ENCODE measurements around the gene MYO7A. TPM values are rescaled to one million over a fixed set of nuclear protein-coding genes. Genes with fewer than 3 reads are reported as not detected.

MYO7A gene
- total RNA-seq, 4 donors from 2014 or later, result 0.15 to 4.0 (median 1.2) TPM

GRCh38 chr11:77213589-77214428 lies 85.8 kb downstream of the MYO7A start:
- no peaks in the 10 kb centered on the region for H3K27me3 ChIP-seq
- no peak for DNase-seq
- H3K9me3 ChIP-seq, result no peaks in the 10 kb centered on the region
- intact Hi-C loops (cut with DNase I), result no loop called here
- no peaks in the 10 kb centered on the region for H3K4me1 ChIP-seq
- no peaks in the 10 kb centered on the region for H3K36me3 ChIP-seq
- 91 to 97% methylated on average over 10 to 11 of the region's 18 CpGs for WGBS, 2 donors
- TF ChIP-seq POLR2A (IDR thresholded peaks at IDR 0.05) (no peak), CTCF (IDR thresholded peaks at IDR 0.05) (no peak)
- no peak overlapping the region for H3K4me3 ChIP-seq
- H3K27ac ChIP-seq, result no peak overlapping the region

GRCh38 chr11:77214557-77214956 lies 86.5 kb downstream of the MYO7A start:
- H3K36me3 ChIP-seq, result no peaks in the 10 kb centered on the region

GRCh38 chr11:77215106-77215505 lies 87.1 kb downstream of the MYO7A start:
- intact Hi-C loops (cut with DNase I), result no loop called here
- Histone ChIP-seq H3K27ac (no peak overlapping the region), H3K4me1 (no peaks in the 10 kb centered on the region), H3K4me3 (no peak overlapping the region), H3K36me3 (no peaks in the 10 kb centered on the region), H3K27me3 (no peaks in the 10 kb centered on the region), H3K9me3 (no peaks in the 10 kb centered on the region)
- 54 to 70% methylated on average over 2 to 3 of the region's 3 CpGs for WGBS, 2 donors
- TF ChIP-seq CTCF (IDR thresholded peaks at IDR 0.05), result no peak
- no peak for TF ChIP-seq POLR2A (IDR thresholded peaks at IDR 0.05)
- DNase-seq, result no peak

More at GRCh38 chr11:77214557-77214956, 86.5 kb downstream of the MYO7A start:
- no peak for DNase-seq
- Histone ChIP-seq H3K27ac (no peak overlapping the region), H3K4me1 (no peaks in the 10 kb centered on the region), H3K9me3 (no peaks in the 10 kb centered on the region), H3K4me3 (no peak overlapping the region), H3K27me3 (no peaks in the 10 kb centered on the region)
- WGBS, 2 donors, result 77 to 90% methylated on average over 3 to 4 of the region's 9 CpGs
- intact Hi-C loops (cut with DNase I), result no loop called here
- TF ChIP-seq POLR2A (IDR thresholded peaks at IDR 0.05), result no peak
- TF ChIP-seq CTCF (IDR thresholded peaks at IDR 0.05), result no peak

- Histone ChIP-seq H3K9me3 (no peaks in the 10 kb centered on the region), H3K27ac (no peak overlapping the region), H3K4me3 (no peak overlapping the region), H3K4me1 (no peaks in the 10 kb centered on the region), H3K36me3 (no peaks in the 10 kb centered on the region), H3K27me3 (no peaks in the 10 kb centered on the region)
- no peak for DNase-seq
- intact Hi-C loops (cut with DNase I), result no loop called here
- no peak for TF ChIP-seq POLR2A (IDR thresholded peaks at IDR 0.05)
- no peak for TF ChIP-seq CTCF (IDR thresholded peaks at IDR 0.05)
- WGBS, 2 donors, result 78 to 86% methylated on average over 2 of the region's 2 CpGs
Observed at GRCh38 chr11:77217156-77217555, 89.1 kb downstream of the MYO7A start.

GRCh38 chr11:77223797-77224196 lies 95.8 kb downstream of the MYO7A start:
- no peak overlapping the region for H3K27ac ChIP-seq
- no peak overlapping the region for H3K4me3 ChIP-seq
- no peaks in the 10 kb centered on the region for H3K36me3 ChIP-seq
- H3K9me3 ChIP-seq, result no peaks in the 10 kb centered on the region
- peaks cover 0 to 8% (median 0%) of the 10 kb centered on the region in 3 donors for H3K4me1 ChIP-seq
- WGBS, 2 donors, result 36 to 52% methylated on average over 8 to 9 of the region's 9 CpGs
- intact Hi-C loops (cut with DNase I), result no loop called here
- no peaks in the 10 kb centered on the region for H3K27me3 ChIP-seq
- no peak for TF ChIP-seq POLR2A (IDR thresholded peaks at IDR 0.05)
- DNase-seq, result no peak
